Psoas muscle (tissue), 8 donors: ENCODE data around the gene DDX43. TPM values are rescaled to one million over a fixed set of nuclear protein-coding genes. Genes with fewer than 3 reads are reported as not detected.

Experiments used
- ATAC-seq, 4 donors: fragments of 200-7000 bp; cut with Tn5 transposase; one replicate each; pipeline ENCODE4 v1.9.1; 2020; ENCODE audit warnings: moderate library complexity in 3 of 4, mild to moderate bottlenecking in 2 of 4
- DNase-seq, 2 donors: peaks; one replicate each; pipeline ENCODE4 v3.0.0-alpha.2; 2020
- H3K27ac ChIP-seq: fragments of 200-600 bp; one replicate; pipeline ENCODE4 v1.8.0; 2022
- H3K27me3 ChIP-seq, 3 donors: fragments of 200-600 bp in 1 of 3; one replicate each; pipeline versions ENCODE4 v1.6.1 to v1.8.0; 2013 to 2022; ENCODE audit warnings: low read length in 2 of 3, mild to moderate bottlenecking in 2 of 3, moderate library complexity in 1 of 3; ENCODE audit not compliant: insufficient read depth in 3 of 3
- H3K36me3 ChIP-seq, 2 donors: fragments of 200-600 bp in 1 of 2; one replicate each; pipeline versions ENCODE4 v1.6.1 to v1.8.0; 2013 to 2022; ENCODE audit warnings: low read depth in 1 of 2, mild to moderate bottlenecking in 1 of 2, moderate library complexity in 1 of 2; ENCODE audit not compliant: insufficient read depth in 1 of 2
- H3K4me1 ChIP-seq: fragments of 200-600 bp; one replicate; pipeline ENCODE4 v1.8.0; 2022
- H3K4me3 ChIP-seq: fragments of 200-600 bp; one replicate; pipeline ENCODE4 v1.8.0; 2022; ENCODE audit warnings: mild to moderate bottlenecking
- H3K9me3 ChIP-seq: fragments of 200-600 bp; one replicate; pipeline ENCODE4 v1.8.0; 2022
- WGBS, 3 donors: extraction: QIAGEN DNeasy Blood & Tissue Kit; methylation state at CpG; one replicate each; pipeline versions ENCODE4 v1.1.6 to v1.1.7; 2013; 5-methylcytosine and 5-hydroxymethylcytosine counted together
- intact Hi-C, 2 donors: fragments of 100-400 bp; cut with DNase I; formaldehyde crosslinking; loops; one replicate each; pipeline versions ENCODE4 v1.11.0 to v1.14.2; 2022
- polyA plus RNA-seq, 3 donors: library from polyadenylated mRNA; stranded (reverse); fragments of 200-250 nt; gene quantifications; one replicate each; pipeline ENCODE4 v1.2.3, GENCODE V29; 2013
- total RNA-seq, 4 donors: library from RNA; stranded (reverse); fragmentation: NEBNext Ultra II Directional in 2 of 4; extraction: Animal tissue kit (Norgen Biotek cat#: 25700) in 2 of 4; gene quantifications; one replicate each; pipeline versions ENCODE4 v1.2.1 to v1.2.4, GENCODE V29; 2021 to 2023
- TF ChIP-seq, protein P1 (sequence below): fragments of 200-600 bp; IDR thresholded peaks from one replicate; pipeline ENCODE4 v1.8.0; 2022; ENCODE audit warnings: antibody characterized with exemption
- donor health status: healthy with polysubstance abuse.
- donor health status: DM: no; HTN: no; CAD: no; lungs with moderate emphysema.
- donor health status: Bipolar disorder and iron deficiency.
- donor health status: healthy.
- donor health status: DM: yes; HTN: yes; CAD: no.
- donor health status: DM: no; HTN: no; CAD: no.
- donor health status: DM: no; HTN: no; CAD: no.
- donor health status: DM: yes; HTN: yes; CAD: no.

Gene DDX43
- total and polyA plus RNA-seq, 7 donors: 0.10 to 0.27 (median 0.12) TPM; not detected in 2

DNA sequence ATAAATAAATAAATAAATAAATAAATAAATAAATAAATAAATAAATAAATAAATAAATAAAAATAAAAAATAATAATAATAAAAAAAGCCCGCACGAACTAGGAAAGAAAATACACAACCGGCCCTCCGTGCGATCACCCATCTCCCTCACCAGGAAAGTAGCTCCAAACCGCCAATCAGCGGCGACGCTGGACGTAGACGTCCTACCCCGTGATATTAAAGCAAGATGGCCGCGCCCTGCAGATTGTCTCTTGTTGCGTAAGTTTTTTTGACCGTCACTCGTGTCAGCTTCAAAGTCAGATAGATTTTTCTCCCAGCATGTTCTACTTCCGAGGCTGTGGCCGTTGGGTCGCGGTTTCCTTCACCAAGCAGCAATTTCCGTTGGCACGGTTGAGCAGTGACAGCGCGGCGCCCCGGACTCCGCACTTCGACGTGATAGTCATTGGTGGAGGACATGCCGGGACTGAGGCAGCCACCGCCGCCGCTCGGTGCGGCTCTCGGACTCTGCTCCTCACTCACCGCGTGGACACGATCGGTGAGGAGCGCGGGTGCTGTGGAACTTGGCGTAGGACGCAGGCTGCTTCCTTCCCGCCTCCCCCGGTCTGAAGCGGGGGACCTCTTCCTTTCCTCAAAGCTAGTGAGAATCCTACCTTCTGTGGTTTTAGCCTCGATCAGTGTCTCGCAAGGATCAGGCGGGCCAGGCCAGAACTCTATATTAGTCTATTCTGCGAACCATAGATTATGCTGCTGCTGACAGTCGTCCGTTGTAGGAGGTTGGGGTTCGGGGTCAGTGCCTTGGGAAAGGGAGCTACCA is 67.1 kb downstream of the DDX43 start, which contains the start of gene MTO1:
TSS of gene MTO1 (plus strand) at position 201 of the 814 bp plus-strand sequence. CDS start at position 319, 118 bp downstream.
- WGBS, 3 donors: 0 to 1% (median 1%) methylated on average over 55 of the region's 55 CpGs
- intact Hi-C loops: no loop called here
- Histone ChIP-seq H3K27me3 (no peaks in the 10 kb centered on the region), H3K9me3 (no peaks in the 10 kb centered on the region), H3K27ac (peak within 1 kb of the TSS; percentile 94), H3K36me3 (peaks cover 0 to 19% of the 10 kb centered on the region in 2 donors), H3K4me1 (peaks cover 10% of the 10 kb centered on the region), H3K4me3 (peak within 1 kb of the TSS; percentile 99)
- ATAC-seq (peak; percentile 96 to 99 (median 98)), DNase-seq (peak; percentile 88 to 93)
- TF ChIP-seq, protein P1, sequence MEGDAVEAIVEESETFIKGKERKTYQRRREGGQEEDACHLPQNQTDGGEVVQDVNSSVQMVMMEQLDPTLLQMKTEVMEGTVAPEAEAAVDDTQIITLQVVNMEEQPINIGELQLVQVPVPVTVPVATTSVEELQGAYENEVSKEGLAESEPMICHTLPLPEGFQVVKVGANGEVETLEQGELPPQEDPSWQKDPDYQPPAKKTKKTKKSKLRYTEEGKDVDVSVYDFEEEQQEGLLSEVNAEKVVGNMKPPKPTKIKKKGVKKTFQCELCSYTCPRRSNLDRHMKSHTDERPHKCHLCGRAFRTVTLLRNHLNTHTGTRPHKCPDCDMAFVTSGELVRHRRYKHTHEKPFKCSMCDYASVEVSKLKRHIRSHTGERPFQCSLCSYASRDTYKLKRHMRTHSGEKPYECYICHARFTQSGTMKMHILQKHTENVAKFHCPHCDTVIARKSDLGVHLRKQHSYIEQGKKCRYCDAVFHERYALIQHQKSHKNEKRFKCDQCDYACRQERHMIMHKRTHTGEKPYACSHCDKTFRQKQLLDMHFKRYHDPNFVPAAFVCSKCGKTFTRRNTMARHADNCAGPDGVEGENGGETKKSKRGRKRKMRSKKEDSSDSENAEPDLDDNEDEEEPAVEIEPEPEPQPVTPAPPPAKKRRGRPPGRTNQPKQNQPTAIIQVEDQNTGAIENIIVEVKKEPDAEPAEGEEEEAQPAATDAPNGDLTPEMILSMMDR: no peak

Other genes with a start within 250 kb of the DDX43 start
- not detected for gene KHDC1L, start 169.3 kb upstream of the DDX43 start, total RNA-seq
- not detected for gene KHDC1L, start 169.3 kb upstream of the DDX43 start, polyA plus RNA-seq
- gene KHDC1, start 131.6 kb upstream of the DDX43 start, total RNA-seq: 1 to 10 TPM in 1 of 4 donors, under 1 TPM in 3; 0.27 to 2.2 (median 0.85) TPM
- under 1 TPM in 2 of 3 donors, not detected in 1; 0.05 to 0.33 TPM for gene KHDC1, start 131.6 kb upstream of the DDX43 start, polyA plus RNA-seq
- not detected for gene DPPA5, start 40.6 kb upstream of the DDX43 start, total RNA-seq
- gene DPPA5, start 40.6 kb upstream of the DDX43 start, polyA plus RNA-seq: not detected
- not detected for gene KHDC3L, start 32.2 kb upstream of the DDX43 start, total RNA-seq
- gene KHDC3L, start 32.2 kb upstream of the DDX43 start, polyA plus RNA-seq: not detected
- not detected for gene OOEP, start 24.9 kb upstream of the DDX43 start, total RNA-seq
- gene OOEP, start 24.9 kb upstream of the DDX43 start, polyA plus RNA-seq: under 1 TPM in 1 of 3 donors, not detected in 2; 0.15 TPM
- gene CGAS, start 57.5 kb downstream of the DDX43 start, total RNA-seq: 1 to 10 TPM in 2 of 4 donors, under 1 TPM in 2; 0.44 to 1.1 (median 0.81) TPM
- under 1 TPM; 0.27 to 0.36 (median 0.30) TPM for gene CGAS, start 57.5 kb downstream of the DDX43 start, polyA plus RNA-seq
- 10 to 100 TPM; 15.9 to 25.9 (median 18.3) TPM for gene MTO1, start 66.9 kb downstream of the DDX43 start, total RNA-seq
- gene MTO1, start 66.9 kb downstream of the DDX43 start, polyA plus RNA-seq: 10 to 100 TPM; 19.2 to 22.6 (median 20.2) TPM
- 1,000 to 10,000 TPM in 1 of 4 donors, 100 to 1,000 TPM in 3; 703 to 2,379 (median 902) TPM for gene EEF1A1, start 126.2 kb downstream of the DDX43 start, total RNA-seq
- gene EEF1A1, start 126.2 kb downstream of the DDX43 start, polyA plus RNA-seq: 1,000 to 10,000 TPM in 1 of 3 donors, 100 to 1,000 TPM in 2; 541 to 1,251 (median 593) TPM